Prostate gland (tissue), 1 donor: ENCODE results near the gene RHBDL1.

Experiments used
- POLR2A ChIP-seq: fragments of 450-650 bp; IDR thresholded peaks from one replicate; pipeline ENCODE4 v1.6.1; 2016; ENCODE audit warnings: antibody characterized with exemption, mild to moderate bottlenecking
- POLR2AphosphoS5 ChIP-seq: sonication (generic); formaldehyde crosslinking; IDR thresholded peaks from one replicate; pipeline ENCODE4 v1.6.1; 2017; ENCODE audit warnings: antibody characterized with exemption

GRCh38 chr16:721765-722540, 46.5 kb downstream of the RHBDL1 start:
- TF ChIP-seq POLR2A (no peak), POLR2AphosphoS5 (no peak)
